ENCODE measurements around the gene C1QB.

GRCh38 chr1:22696610-22697009, 43.6 kb downstream of the C1QB start:
- TF ChIP-seq CTCF (IDR thresholded peaks at IDR 0.05), result no peak
- TF ChIP-seq POLR2A (IDR thresholded peaks at IDR 0.05), result no peak

Data from body of pancreas (tissue), 4 donors.